HG03060 (cell line): ENCODE data around the gene PPP1R10.

Experiments used
- ATAC-seq: cut with Tn5 transposase; IDR thresholded peaks from one replicate; pipeline ENCODE4 v1.9.1; 2021; ENCODE audit warnings: low read depth, moderate number of reproducible peaks; ENCODE audit not compliant: unreplicated experiment

Gene PPP1R10

DNA sequence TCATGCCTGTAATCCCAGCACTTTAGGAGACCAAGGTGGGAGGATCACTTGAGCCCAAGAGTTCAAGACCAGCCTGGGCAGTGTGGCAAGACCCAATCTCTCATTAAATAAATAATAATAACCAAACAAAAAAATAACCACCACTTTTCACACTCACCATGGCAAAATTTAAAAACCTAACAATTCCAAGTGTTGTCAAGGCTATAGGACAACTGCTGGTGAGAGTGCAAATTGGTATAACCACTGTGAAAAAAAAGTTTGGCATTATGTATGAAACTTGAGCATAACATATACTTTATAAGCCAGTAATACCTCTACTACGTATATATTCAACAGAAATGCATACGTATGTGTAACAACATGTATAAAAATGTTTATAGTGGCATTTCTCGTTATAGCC, 56.1 kb downstream of the PPP1R10 start:
- ATAC-seq, result no peak

DNA sequence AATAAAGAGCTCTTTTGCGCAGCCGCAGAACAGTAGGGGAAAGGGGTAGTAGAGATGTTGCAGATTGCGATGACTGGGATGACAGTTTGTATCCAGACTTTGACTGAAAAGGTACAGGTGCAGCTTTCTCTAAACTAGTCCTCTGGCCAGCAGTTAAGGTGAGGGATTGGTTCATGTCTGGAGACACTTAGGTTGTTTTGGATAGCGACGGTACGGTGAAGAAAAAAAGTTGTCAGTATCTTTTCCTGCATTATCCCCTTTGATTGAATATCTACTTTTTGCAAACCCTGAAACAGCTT, 59.4 kb downstream of the PPP1R10 start:
- no peak for ATAC-seq

DNA sequence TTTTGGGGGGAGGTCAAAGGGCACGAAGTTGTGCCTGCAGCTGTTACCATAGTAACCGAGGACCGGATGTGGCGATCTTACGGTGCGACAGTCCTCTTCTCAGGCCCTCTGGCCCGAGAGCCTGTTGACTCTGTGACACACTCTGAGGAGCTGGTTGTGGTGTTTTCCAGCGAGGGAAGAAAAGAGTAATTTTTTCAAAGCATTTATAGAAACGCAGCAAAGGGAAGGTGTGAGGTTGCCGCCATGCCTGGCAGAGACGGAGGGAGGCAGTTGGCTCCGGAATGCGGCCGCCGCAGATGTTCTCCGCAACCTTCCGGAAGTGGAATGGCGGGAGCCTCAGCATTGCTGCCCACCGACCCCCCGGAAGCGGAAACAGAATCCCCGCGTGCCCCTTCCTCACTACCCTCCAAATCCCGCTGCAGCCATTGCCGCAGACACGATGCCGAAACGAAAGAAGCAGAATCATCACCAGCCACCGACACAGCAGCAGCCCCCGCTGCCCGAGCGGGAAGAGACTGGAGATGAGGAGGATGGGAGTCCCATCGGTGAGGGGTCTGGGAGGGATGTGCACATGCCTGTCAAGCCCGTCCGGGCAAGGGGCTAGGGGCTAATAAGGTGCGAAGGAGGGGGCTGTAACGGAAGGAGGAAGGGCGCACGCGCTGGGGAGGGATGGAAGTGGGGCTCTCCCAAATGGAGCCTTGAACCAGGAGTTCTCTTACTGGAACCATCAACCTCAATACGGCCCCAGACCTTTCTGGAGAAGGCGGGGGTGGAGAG, 59.9 kb downstream of the PPP1R10 start, which contains the start of gene PRR3:
PRR3 (plus strand) TSS at position 390 of the 777 bp plus-strand sequence; CDS start at position 440, 50 bp downstream.
- peak; percentile 41 for ATAC-seq

DNA sequence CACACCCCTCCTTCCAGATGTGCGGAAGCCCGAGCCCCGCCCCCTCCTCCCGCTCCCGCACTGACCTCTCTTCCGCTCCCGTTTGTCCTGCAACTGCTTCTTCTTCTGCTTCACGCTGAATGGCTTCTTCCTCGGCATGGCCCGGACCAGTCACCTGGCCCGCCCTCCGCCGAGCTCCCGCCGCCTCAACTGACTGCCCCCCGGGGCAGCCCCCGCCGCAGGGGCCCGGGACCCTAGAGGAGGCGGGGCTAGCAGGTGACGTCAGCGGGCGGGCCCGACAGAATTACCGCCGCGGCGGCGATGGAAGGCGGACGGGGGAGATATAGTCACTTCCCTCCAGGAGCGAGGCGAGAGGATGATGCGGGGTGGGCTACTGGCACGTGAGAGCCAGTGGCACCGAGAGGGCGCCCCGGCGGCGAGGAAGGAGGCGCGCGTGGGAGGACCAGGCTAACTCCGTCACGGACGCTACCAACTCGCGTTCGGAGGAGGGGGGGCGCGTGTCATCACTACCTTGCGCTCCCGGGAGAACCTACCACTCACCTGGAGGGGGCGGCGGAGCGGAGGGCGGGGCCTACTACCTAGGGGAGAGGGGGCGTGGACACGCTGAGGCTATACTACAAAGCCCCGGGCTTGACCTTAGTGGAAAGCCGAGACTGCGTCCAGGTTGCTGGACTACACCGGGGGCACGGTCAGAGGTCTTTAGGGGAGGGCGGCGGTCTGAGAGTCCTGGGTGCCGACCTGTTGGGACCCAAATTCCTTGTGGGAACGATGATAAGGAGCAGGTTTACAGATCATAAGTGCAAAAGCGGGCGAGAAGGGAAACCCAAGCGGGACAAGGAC, 60.8 kb downstream of the PPP1R10 start, which contains the start of gene GNL1:
GNL1 (minus strand) TSS at position 424 of the 840 bp plus-strand sequence; CDS start at position 138, 286 bp downstream.
- peak; percentile 49 for ATAC-seq

DNA sequence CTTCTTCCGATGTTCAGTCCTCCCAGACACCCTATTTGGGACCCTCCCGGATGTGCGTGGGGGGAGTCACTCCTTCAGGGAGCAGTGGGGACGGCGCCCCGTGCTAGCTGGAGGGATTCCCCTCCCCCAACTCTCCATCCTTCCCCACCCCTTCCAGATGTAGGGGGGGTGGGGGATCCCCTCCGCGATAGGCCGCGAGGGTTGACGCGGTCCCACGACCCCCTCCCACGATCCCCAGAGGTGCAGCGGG, 61.3 kb downstream of the PPP1R10 start:
- ATAC-seq, result no peak

DNA sequence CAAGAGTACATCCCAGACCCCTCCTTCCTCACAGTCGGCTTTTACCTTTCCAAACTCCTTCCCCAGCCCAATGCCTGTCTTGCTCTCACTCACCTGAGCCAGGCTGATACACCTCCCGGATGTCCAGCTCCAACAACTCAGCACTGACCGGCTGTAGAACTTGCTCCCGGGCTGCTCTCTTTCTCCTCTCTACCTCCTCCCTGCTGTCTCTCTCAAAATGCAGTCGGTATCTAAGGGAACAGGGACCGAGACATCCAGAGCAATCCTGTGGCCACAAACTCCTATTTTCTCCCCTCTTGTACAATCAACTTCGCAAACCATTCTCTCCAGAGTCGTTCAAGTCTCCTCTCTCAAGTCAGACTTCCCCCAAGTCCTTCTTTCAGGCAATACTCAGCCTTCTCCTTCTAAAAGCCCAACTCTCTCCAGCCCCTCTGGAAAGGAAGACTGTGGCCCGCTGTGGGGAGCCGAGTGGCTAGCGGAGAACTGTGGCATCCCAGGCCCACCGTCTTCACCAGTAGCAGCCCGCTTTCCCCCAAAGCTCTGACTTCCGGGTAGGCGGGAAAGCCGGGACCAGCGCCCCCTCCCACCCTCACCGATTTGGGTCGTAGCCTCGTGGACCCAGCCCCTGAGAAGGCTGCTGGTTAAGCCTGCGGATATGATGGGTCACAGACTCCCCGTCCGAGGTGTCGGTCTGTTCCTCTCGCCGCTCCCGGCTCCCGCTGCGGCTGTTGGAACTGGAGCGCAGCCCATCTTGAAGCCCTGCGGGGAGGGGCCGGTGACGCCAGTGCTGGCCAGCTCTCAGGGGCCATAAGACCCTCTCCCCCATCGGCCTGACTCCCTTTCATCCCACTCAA, 61.9 kb downstream of the PPP1R10 start:
- no peak for ATAC-seq

DNA sequence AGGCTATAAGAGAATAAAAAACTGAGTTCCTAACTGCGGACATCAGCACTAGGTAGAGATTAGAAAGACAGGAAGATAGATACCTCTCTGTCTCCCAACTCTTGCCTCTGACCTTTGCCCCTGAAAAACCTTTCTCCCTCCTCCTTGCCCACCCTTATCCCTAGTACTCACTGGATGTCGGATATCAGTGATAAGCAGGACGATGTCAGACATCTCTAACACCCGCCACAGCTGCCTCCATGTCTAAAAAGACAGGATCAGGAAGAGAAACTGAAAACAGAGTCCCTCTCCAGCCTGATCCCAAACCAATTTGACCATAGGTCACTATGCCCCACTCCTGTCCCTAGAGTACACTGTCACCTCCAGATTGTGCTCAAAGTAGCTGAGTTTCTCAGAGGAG, 62.6 kb downstream of the PPP1R10 start:
- ATAC-seq, result no peak
